MM.1S (cell line): ENCODE results near the gene MDFI.

Source experiments
- DNase-seq: peaks from one replicate; pipeline ENCODE4 v3.0.0-alpha.2; 2015
- H2AFZ ChIP-seq: fragments of 300-600 bp; sonication (generic); 2 replicates; pipeline ENCODE4 v1.6.0; 2016; ENCODE audit warnings: antibody characterized with exemption, low read length
- H3F3A ChIP-seq: fragments of 300-600 bp; sonication (generic); 2 replicates; pipeline ENCODE4 v1.6.1; 2016; ENCODE audit warnings: mild to moderate bottlenecking, antibody characterized with exemption, low read length, moderate library complexity, mixed read lengths; ENCODE audit not compliant: insufficient read depth
- H3K27ac ChIP-seq: fragments of 300-600 bp; sonication (generic); 2 replicates; pipeline ENCODE4 v1.5.1; 2016; ENCODE audit warnings: mild to moderate bottlenecking, low read length
- H3K27me3 ChIP-seq: fragments of 300-600 bp; sonication (generic); replicated peaks from 2 replicates; pipeline ENCODE4 v1.6.0; 2016; ENCODE audit warnings: low read length; ENCODE audit not compliant: insufficient read depth
- H3K36me3 ChIP-seq: fragments of 300-600 bp; sonication (generic); replicated peaks from 2 replicates; pipeline ENCODE4 v1.6.1; 2016; ENCODE audit warnings: mild to moderate bottlenecking, low read length, mixed read lengths; ENCODE audit not compliant: insufficient read depth
- H3K4me1 ChIP-seq: fragments of 300-600 bp; sonication (generic); 2 replicates; pipeline ENCODE4 v1.6.1; 2016; ENCODE audit warnings: low read length, mixed read lengths
- H3K4me2 ChIP-seq: fragments of 300-600 bp; sonication (generic); 2 replicates; pipeline ENCODE4 v1.6.0; 2016; ENCODE audit warnings: low read depth, low read length
- H3K4me3 ChIP-seq: fragments of 300-600 bp; sonication (generic); 2 replicates; pipeline ENCODE4 v1.5.1; 2016; ENCODE audit warnings: low read length, mixed read lengths
- H3K79me2 ChIP-seq: fragments of 300-600 bp; sonication (generic); 2 replicates; pipeline ENCODE4 v1.6.1; 2016; ENCODE audit warnings: mixed run types, low read length, mixed read lengths
- H3K9ac ChIP-seq: fragments of 300-600 bp; sonication (generic); 2 replicates; pipeline ENCODE4 v1.6.1; 2016; ENCODE audit warnings: low read length, mixed read lengths
- H3K9me2 ChIP-seq: fragments of 300-600 bp; sonication (generic); replicated peaks from 2 replicates; pipeline ENCODE4 v1.6.1; 2016; ENCODE audit warnings: mild to moderate bottlenecking, low read length, mixed read lengths; ENCODE audit not compliant: insufficient read depth
- H3K9me3 ChIP-seq: fragments of 300-600 bp; sonication (generic); replicated peaks from 2 replicates; pipeline ENCODE4 v1.6.1; 2016; ENCODE audit warnings: mild to moderate bottlenecking, low read length, mixed read lengths; ENCODE audit not compliant: insufficient read depth
- H4K20me1 ChIP-seq: fragments of 300-600 bp; sonication (generic); 2 replicates; pipeline ENCODE4 v1.6.1; 2016; ENCODE audit warnings: mild to moderate bottlenecking, low read length, moderate library complexity, mixed read lengths; ENCODE audit not compliant: insufficient read depth
- CTCF ChIP-seq: fragments of 300-600 bp; sonication (generic); IDR thresholded peaks from 2 replicates; pipeline ENCODE4 v1.5.1; 2016; ENCODE audit warnings: antibody characterized with exemption, low read length, mixed read lengths
- EZH2 ChIP-seq: fragments of 300-600 bp; sonication (generic); optimal IDR thresholded peaks from 2 replicates; pipeline ENCODE3; 2017; ENCODE audit warnings: low read depth, mild to moderate bottlenecking, antibody characterized with exemption, low read length, mixed read lengths
- EZH2phosphoT487 ChIP-seq: fragments of 300-600 bp; sonication (generic); IDR thresholded peaks from 2 replicates; pipeline ENCODE4 v1.6.1; 2018; ENCODE audit warnings: antibody characterized with exemption, low read length

MDFI gene

GRCh38 chr6:41623330-41623729 is 14.9 kb upstream of the MDFI start:
- TF ChIP-seq EZH2phosphoT487, result no peak
- TF ChIP-seq EZH2, result no peak
- no peak for TF ChIP-seq CTCF
- H3K79me2 ChIP-seq, result no peaks in the 10 kb centered on the region
- H2AFZ ChIP-seq, result no peak overlapping the region
- DNase-seq, result no peak
- no peak overlapping the region for H3K9ac ChIP-seq
- H3K27me3 ChIP-seq, result peaks cover 3% of the 10 kb centered on the region; the same call in 1 of the 2 replicates
- no peaks in the 10 kb centered on the region for H3F3A ChIP-seq
- H3K27ac ChIP-seq, result no peak overlapping the region
- H3K4me2 ChIP-seq, result no peak overlapping the region
- H3K9me3 ChIP-seq, result no peaks in the 10 kb centered on the region
- H3K4me1 ChIP-seq, result no peaks in the 10 kb centered on the region
- no peak overlapping the region for H3K4me3 ChIP-seq
- H3K9me2 ChIP-seq, result no peaks in the 10 kb centered on the region
- no peaks in the 10 kb centered on the region for H4K20me1 ChIP-seq
- H3K36me3 ChIP-seq, result no peaks in the 10 kb centered on the region

- no peaks in the 10 kb centered on the region for H3F3A ChIP-seq
- H3K36me3 ChIP-seq, result no peaks in the 10 kb centered on the region
- no peak overlapping the region for H3K27ac ChIP-seq
- TF ChIP-seq EZH2 (no peak), CTCF (no peak), EZH2phosphoT487 (no peak)
- no peaks in the 10 kb centered on the region for H3K79me2 ChIP-seq
- no peaks in the 10 kb centered on the region for H4K20me1 ChIP-seq
- H3K27me3 ChIP-seq, result peaks cover 3% of the 10 kb centered on the region; the same call in 1 of the 2 replicates
- no peak overlapping the region for H3K4me2 ChIP-seq
- no peak overlapping the region for H3K9ac ChIP-seq
- no peak overlapping the region for H2AFZ ChIP-seq
- no peaks in the 10 kb centered on the region for H3K9me3 ChIP-seq
- no peak overlapping the region for H3K4me3 ChIP-seq
- H3K9me2 ChIP-seq, result no peaks in the 10 kb centered on the region
- no peak for DNase-seq
- H3K4me1 ChIP-seq, result no peaks in the 10 kb centered on the region
These were observed 13.5 kb upstream of the MDFI start for GRCh38 chr6:41624621-41625380.

- DNase-seq, result no peak
These were observed 12.8 kb upstream of the MDFI start for GRCh38 chr6:41625442-41625841.

More at GRCh38 chr6:41625442-41625841, 12.8 kb upstream of the MDFI start:
- no peaks in the 10 kb centered on the region for H3K79me2 ChIP-seq
- H3K9ac ChIP-seq, result no peak overlapping the region
- H3K4me3 ChIP-seq, result no peak overlapping the region
- H3K27ac ChIP-seq, result no peak overlapping the region
- no peaks in the 10 kb centered on the region for H3K9me3 ChIP-seq
- H3K27me3 ChIP-seq, result peaks cover 4% of the 10 kb centered on the region; the same call in 1 of the 2 replicates
- H3K4me1 ChIP-seq, result no peaks in the 10 kb centered on the region
- no peak for TF ChIP-seq CTCF
- TF ChIP-seq EZH2phosphoT487, result no peak
- no peak for TF ChIP-seq EZH2
- no peak overlapping the region for H2AFZ ChIP-seq
- no peaks in the 10 kb centered on the region for H3K36me3 ChIP-seq
- H3K9me2 ChIP-seq, result no peaks in the 10 kb centered on the region
- no peaks in the 10 kb centered on the region for H4K20me1 ChIP-seq
- no peaks in the 10 kb centered on the region for H3F3A ChIP-seq
- H3K4me2 ChIP-seq, result no peak overlapping the region
